K562 (cell line): Measurements from ENCODE around the gene DPP3. TPM values are rescaled to one million over a fixed set of nuclear protein-coding genes. Genes with fewer than 3 reads are reported as not detected.

ENCODE experiments used
- CHD4 ChIP-seq: fragments of 200-600 bp; sonication (generic); IDR thresholded peaks from 3 replicates; pipeline ENCODE4 v1.6.1; 2012; ENCODE audit warnings: low read depth, mild to moderate bottlenecking, mixed read lengths, low read length, inconsistent platforms; ENCODE audit not compliant: insufficient read depth, insufficient replicate concordance, poor library complexity, severe bottlenecking
- E2F8 ChIP-seq: fragments of 450-650 bp; IDR thresholded peaks from 2 replicates; pipeline ENCODE4 v1.7.1; 2018; ENCODE audit warnings: mild to moderate bottlenecking, low read depth; ENCODE audit not compliant: partially characterized antibody
- EGR1 ChIP-seq: fragments of 450-650 bp; conservative IDR thresholded peaks from 2 replicates; pipeline ENCODE4 v1.6.1; 2017; ENCODE audit warnings: mild to moderate bottlenecking
- ELF1 ChIP-seq: fragments of 200-800 bp; sonication (Bioruptor generic); IDR thresholded peaks from 2 replicates; pipeline ENCODE4 v1.6.1; 2016; ENCODE audit warnings: missing genetic modification characterization, missing compliant biosample characterization
- ELF2 ChIP-seq: fragments of 250-450 bp; sonication (Bioruptor Pico); IDR thresholded peaks from 2 replicates; pipeline ENCODE4 v1.5.0; 2021; ENCODE audit warnings: mild to moderate bottlenecking
- HCFC1 ChIP-seq: IDR thresholded peaks from 2 replicates; pipeline ENCODE4 v1.6.1; 2012; ENCODE audit warnings: low read depth, low read length, improper control_type of control experiment
- HDAC8 ChIP-seq: fragments of 450-650 bp; IDR thresholded peaks from 2 replicates; pipeline ENCODE4 v1.6.1; 2016; ENCODE audit warnings: mild to moderate bottlenecking, missing genetic modification characterization, moderate library complexity, missing compliant biosample characterization
- KDM4B ChIP-seq, 2 experiments: fragments of 450-650 bp in 1 of 2; sonication (generic) in 1 of 2; IDR thresholded peaks; 2 replicates each; pipeline ENCODE4 v1.6.1; 2016 to 2017; ENCODE audit warnings: borderline replicate concordance in 2 of 2, antibody characterized with exemption in 1 of 2, low read depth in 1 of 2, mild to moderate bottlenecking in 1 of 2
- MBD2 ChIP-seq: sonication (generic); IDR thresholded peaks from 2 replicates; pipeline ENCODE4 v1.6.1; 2016; ENCODE audit warnings: low read depth, borderline replicate concordance
- NFE2L1 ChIP-seq: fragments of 450-650 bp; IDR thresholded peaks from 2 replicates; pipeline ENCODE4 v1.6.1; 2016; ENCODE audit warnings: missing genetic modification characterization, low read depth, mild to moderate bottlenecking, missing compliant biosample characterization, moderate library complexity, borderline replicate concordance
- RBBP5 ChIP-seq: fragments of 200-600 bp; sonication (generic); IDR thresholded peaks from 2 replicates; pipeline ENCODE4 v1.6.1; 2012; ENCODE audit warnings: borderline replicate concordance, mild to moderate bottlenecking, low read length, control low read depth, inconsistent platforms; ENCODE audit not compliant: insufficient read depth, poor library complexity, severe bottlenecking
- SPI1 ChIP-seq: IDR thresholded peaks from 2 replicates; pipeline ENCODE4 v1.6.1; 2011; ENCODE audit warnings: low read depth, low read length, control low read depth, borderline replicate concordance
- polyA plus RNA-seq, 8 experiments: library from polyadenylated mRNA; depleted of rRNA in 4 of 8; stranded (reverse) in 5 of 8; unstranded in 3 of 8; fragments of >200 nt; fragmentation: Nextera tagmentation in 2 of 8; fragmentation: Illumina TruSeq in 1 of 8; extraction: Ambion mirVana in 2 of 8; extraction: Trizol in 1 of 8; gene quantifications; 2 replicates each; pipeline versions ENCODE4 v1.2.1 to v1.2.3, GENCODE V29; 2011 to 2014; ENCODE audit warnings: inconsistent platforms in 1 of 8, missing spikeins in 1 of 8
- total RNA-seq, 7 experiments: library from RNA; depleted of rRNA in 6 of 7; stranded (reverse); fragments of >200 nt in 6 of 7; fragmentation: Illumina TruSeq in 2 of 7; extraction: Trizol in 2 of 7; gene quantifications; 2 replicates each; pipeline versions ENCODE4 v1.2.1 to v1.2.3, GENCODE V29; 2011 to 2021; ENCODE audit warnings: low replicate concordance in 1 of 7
- TF ChIP-seq, protein P1 (sequence below), 2 experiments: fragments of 450-650 bp; formaldehyde crosslinking in 1 of 2; IDR thresholded peaks; 2 replicates each; pipeline versions ENCODE4 v1.4.0 to v1.6.1; 2014 to 2020; ENCODE audit warnings: mild to moderate bottlenecking in 2 of 2, borderline replicate concordance in 1 of 2, low read depth in 1 of 2
- TF ChIP-seq, protein P2 (sequence below): sonication (generic); formaldehyde crosslinking; IDR thresholded peaks from 2 replicates; pipeline ENCODE4 v1.8.0; 2022; ENCODE audit warnings: mild to moderate bottlenecking, missing genetic modification reagents

The DPP3 gene
- total and polyA plus RNA-seq, 9 of the 15 experiments (the other 6 are each of a cell fraction or from before 2014, with no cell fraction given) = 3.7 to 69.2 (median 43.3) TPM

GRCh38 chr11:66545701-66546367 lies 65.6 kb downstream of the DPP3 start, which contains the start of gene ZDHHC24 (continued):
- peak; percentile 97 for TF ChIP-seq ELF1 (tag)
- peak; percentile 72 for TF ChIP-seq EGR1
- TF ChIP-seq SPI1 = peak; percentile 45; the same call in 1 of the 2 replicates
- TF ChIP-seq HDAC8 (tag) = no peak
- no peak; a peak in 1 of 4 replicates for TF ChIP-seq KDM4B (IDR thresholded peaks at IDR 0.05; ENCODE audit: borderline replicate concordance in 2 of 2, low read depth in 1 of 2)
- no peak for TF ChIP-seq CHD4
- TF ChIP-seq RBBP5 = peak; percentile 71
- TF ChIP-seq MBD2 = peak; percentile 78
- TF ChIP-seq, protein P1, sequence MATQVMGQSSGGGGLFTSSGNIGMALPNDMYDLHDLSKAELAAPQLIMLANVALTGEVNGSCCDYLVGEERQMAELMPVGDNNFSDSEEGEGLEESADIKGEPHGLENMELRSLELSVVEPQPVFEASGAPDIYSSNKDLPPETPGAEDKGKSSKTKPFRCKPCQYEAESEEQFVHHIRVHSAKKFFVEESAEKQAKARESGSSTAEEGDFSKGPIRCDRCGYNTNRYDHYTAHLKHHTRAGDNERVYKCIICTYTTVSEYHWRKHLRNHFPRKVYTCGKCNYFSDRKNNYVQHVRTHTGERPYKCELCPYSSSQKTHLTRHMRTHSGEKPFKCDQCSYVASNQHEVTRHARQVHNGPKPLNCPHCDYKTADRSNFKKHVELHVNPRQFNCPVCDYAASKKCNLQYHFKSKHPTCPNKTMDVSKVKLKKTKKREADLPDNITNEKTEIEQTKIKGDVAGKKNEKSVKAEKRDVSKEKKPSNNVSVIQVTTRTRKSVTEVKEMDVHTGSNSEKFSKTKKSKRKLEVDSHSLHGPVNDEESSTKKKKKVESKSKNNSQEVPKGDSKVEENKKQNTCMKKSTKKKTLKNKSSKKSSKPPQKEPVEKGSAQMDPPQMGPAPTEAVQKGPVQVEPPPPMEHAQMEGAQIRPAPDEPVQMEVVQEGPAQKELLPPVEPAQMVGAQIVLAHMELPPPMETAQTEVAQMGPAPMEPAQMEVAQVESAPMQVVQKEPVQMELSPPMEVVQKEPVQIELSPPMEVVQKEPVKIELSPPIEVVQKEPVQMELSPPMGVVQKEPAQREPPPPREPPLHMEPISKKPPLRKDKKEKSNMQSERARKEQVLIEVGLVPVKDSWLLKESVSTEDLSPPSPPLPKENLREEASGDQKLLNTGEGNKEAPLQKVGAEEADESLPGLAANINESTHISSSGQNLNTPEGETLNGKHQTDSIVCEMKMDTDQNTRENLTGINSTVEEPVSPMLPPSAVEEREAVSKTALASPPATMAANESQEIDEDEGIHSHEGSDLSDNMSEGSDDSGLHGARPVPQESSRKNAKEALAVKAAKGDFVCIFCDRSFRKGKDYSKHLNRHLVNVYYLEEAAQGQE (IDR thresholded peaks at IDR 0.05; ENCODE audit: borderline replicate concordance) = no peak
- TF ChIP-seq, protein P1 (CRISPR knock-in tag; IDR thresholded peaks at IDR 0.05; ENCODE audit: low read depth) = no peak; the same call in 1 of the 2 replicates
- peak; percentile 45 for TF ChIP-seq HCFC1
- no peak for TF ChIP-seq NFE2L1 (tag)
- TF ChIP-seq E2F8 = peak; percentile 54
- TF ChIP-seq ELF2 (CRISPR knock-in tag) = peak; percentile 97
- TF ChIP-seq, protein P2, sequence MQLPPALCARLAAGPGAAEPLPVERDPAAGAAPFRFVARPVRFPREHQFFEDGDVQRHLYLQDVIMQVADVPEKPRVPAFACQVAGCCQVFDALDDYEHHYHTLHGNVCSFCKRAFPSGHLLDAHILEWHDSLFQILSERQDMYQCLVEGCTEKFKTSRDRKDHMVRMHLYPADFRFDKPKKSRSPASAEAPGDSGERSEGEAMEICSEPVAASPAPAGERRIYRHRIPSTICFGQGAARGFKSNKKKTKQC = peak; percentile 86
